Neural cell (in vitro differentiated cells): Measurements from ENCODE around the gene ZBTB40. TPM values are rescaled to one million over a fixed set of nuclear protein-coding genes. Genes with fewer than 3 reads are reported as not detected.

Experiments used
- H2AFZ ChIP-seq: fragments of 200-600, 300-800 bp; sonication (generic), shearing (Covaris generic); 2 replicates; pipeline ENCODE4 v1.6.0; 2014; ENCODE audit warnings: low read depth, mild to moderate bottlenecking, antibody characterized with exemption, low read length, moderate library complexity
- H3F3A ChIP-seq: fragments of 200-600 bp; shearing (Covaris generic); 2 replicates; pipeline ENCODE4 v1.6.1; 2016; ENCODE audit warnings: mild to moderate bottlenecking, moderate library complexity, mixed read lengths, antibody characterized with exemption, low read length; ENCODE audit not compliant: insufficient read depth, poor library complexity, severe bottlenecking
- H3K27ac ChIP-seq: fragments of 200-600, 300-800 bp; sonication (generic), shearing (Covaris generic); 2 replicates; pipeline ENCODE4 v1.5.1; 2014; ENCODE audit warnings: mild to moderate bottlenecking, low read length, moderate library complexity
- H3K27me3 ChIP-seq: fragments of 300-800, 200-600 bp; sonication (generic), shearing (Covaris generic); 2 replicates; pipeline ENCODE4 v1.6.0; 2014; ENCODE audit warnings: mild to moderate bottlenecking, low read depth, low read length, moderate library complexity; ENCODE audit not compliant: insufficient read depth
- H3K36me3 ChIP-seq: fragments of 300-800, 200-600 bp; sonication (generic), shearing (Covaris generic); 2 replicates; pipeline ENCODE4 v1.5.1; 2014; ENCODE audit warnings: mild to moderate bottlenecking, antibody characterized with exemption, low read length, moderate library complexity; ENCODE audit not compliant: insufficient read depth
- H3K4me2 ChIP-seq: fragments of 300-800, 200-600 bp; sonication (generic), shearing (Covaris generic); 2 replicates; pipeline ENCODE4 v1.6.0; 2014; ENCODE audit warnings: mild to moderate bottlenecking, low read length
- H3K4me3 ChIP-seq: fragments of 300-800, 200-600 bp; sonication (generic), shearing (Covaris generic); 2 replicates; pipeline ENCODE4 v1.5.1; 2014; ENCODE audit warnings: mild to moderate bottlenecking, low read length, moderate library complexity
- H3K79me2 ChIP-seq: fragments of 200-600 bp; shearing (Covaris generic); replicated peaks from 2 replicates; pipeline ENCODE4 v1.6.0; 2014; ENCODE audit warnings: mild to moderate bottlenecking, low read length, moderate library complexity; ENCODE audit not compliant: insufficient read depth
- H3K9ac ChIP-seq: fragments of 300-800, 200-600 bp; sonication (generic), shearing (Covaris generic); 2 replicates; pipeline ENCODE4 v1.6.1; 2016; ENCODE audit warnings: mild to moderate bottlenecking, low read length, mixed read lengths
- H3K9me2 ChIP-seq: fragments of 200-600 bp; shearing (Covaris generic); 2 replicates; pipeline ENCODE4 v1.6.1; 2016; ENCODE audit warnings: mild to moderate bottlenecking, low read length, mixed read lengths; ENCODE audit not compliant: insufficient read depth
- H3K9me3 ChIP-seq: fragments of 200-600, 300-800 bp; sonication (generic), shearing (Covaris generic); 2 replicates; pipeline ENCODE4 v1.6.1; 2016; ENCODE audit warnings: mild to moderate bottlenecking, mixed run types, low read length, moderate library complexity, mixed read lengths
- H4K20me1 ChIP-seq: fragments of 200-600 bp; shearing (Covaris generic); 2 replicates; pipeline ENCODE4 v1.6.1; 2016; ENCODE audit warnings: mild to moderate bottlenecking, mixed run types; ENCODE audit not compliant: insufficient read depth
- EP300 ChIP-seq: fragments of 450-650 bp; conservative IDR thresholded peaks from 2 replicates; pipeline ENCODE4 v1.6.1; 2014; ENCODE audit warnings: antibody characterized with exemption, mild to moderate bottlenecking, moderate library complexity; ENCODE audit not compliant: poor library complexity, severe bottlenecking
- EZH2 ChIP-seq: fragments of 200-600, 300-800 bp; shearing (Covaris generic), sonication (generic); IDR thresholded peaks from 2 replicates; pipeline ENCODE4 v1.6.1; 2014; ENCODE audit warnings: antibody characterized with exemption, low read length, borderline replicate concordance, mild to moderate bottlenecking; ENCODE audit not compliant: insufficient read depth, poor library complexity, severe bottlenecking
- MXI1 ChIP-seq: fragments of 450-650 bp; conservative IDR thresholded peaks from 2 replicates; pipeline ENCODE4 v1.6.1; 2014; ENCODE audit warnings: antibody characterized with exemption, mild to moderate bottlenecking; ENCODE audit not compliant: poor library complexity, severe bottlenecking
- POLR2AphosphoS5 ChIP-seq: IDR thresholded peaks from 2 replicates; pipeline ENCODE4 v1.6.1; 2012
- RAD21 ChIP-seq: fragments of 450-650 bp; conservative IDR thresholded peaks from 2 replicates; pipeline ENCODE4 v1.6.1; 2014; ENCODE audit warnings: antibody characterized with exemption, mild to moderate bottlenecking, moderate library complexity
- SMC3 ChIP-seq: fragments of 450-650 bp; conservative IDR thresholded peaks from 2 replicates; pipeline ENCODE4 v1.6.1; 2014; ENCODE audit warnings: antibody characterized with exemption, mild to moderate bottlenecking, moderate library complexity; ENCODE audit not compliant: poor library complexity
- TAF1 ChIP-seq: IDR thresholded peaks from 2 replicates; pipeline ENCODE4 v1.6.1; 2012; ENCODE audit warnings: low read depth
- polyA minus RNA-seq: library from RNA; depleted of rRNA, polyadenylated mRNA; stranded (reverse); fragments of >200 nt; gene quantifications from 2 replicates; pipeline ENCODE4 v1.2.3, GENCODE V29; 2014
- polyA plus RNA-seq: library from polyadenylated mRNA; depleted of rRNA; stranded (reverse); fragments of >200 nt; gene quantifications from 2 replicates; pipeline ENCODE4 v1.2.3, GENCODE V29; 2014
- TF ChIP-seq, protein P1 (sequence below): fragments of 450-650 bp; IDR thresholded peaks from 2 replicates; pipeline ENCODE4 v1.5.1; 2014; ENCODE audit warnings: antibody characterized with exemption, mild to moderate bottlenecking, moderate library complexity; ENCODE audit not compliant: poor library complexity, severe bottlenecking
- TF ChIP-seq, protein P2 (sequence below): IDR thresholded peaks from 2 replicates; pipeline ENCODE4 v1.6.1; 2012; ENCODE audit warnings: borderline replicate concordance

ZBTB40 gene
- 12.2 and 12.7 TPM in 2 replicates for polyA plus RNA-seq
- polyA minus RNA-seq, result 14.4 and 15.6 TPM in 2 replicates

- Histone ChIP-seq H3K27ac (peak within 1 kb of the TSS; percentile 91), H3K9ac (peak within 1 kb of the TSS; percentile 94), H3K4me2 (peak within 1 kb of the TSS; percentile 79), H3K4me3 (peak within 1 kb of the TSS; percentile 86), H2AFZ (peak within 1 kb of the TSS; percentile 77), H4K20me1 (no peaks in the 10 kb centered on the region), H3K79me2 (peaks cover 8% of the 10 kb centered on the region), H3K9me2 (no peaks in the 10 kb centered on the region), H3K27me3 (no peaks in the 10 kb centered on the region), H3K9me3 (no peaks in the 10 kb centered on the region), H3F3A (peaks cover 4% of the 10 kb centered on the region), H3K36me3 (no peaks in the 10 kb centered on the region)
- TF ChIP-seq POLR2AphosphoS5, result peak; percentile 89
- TF ChIP-seq MXI1, result peak; percentile 94
- no peak for TF ChIP-seq RAD21
- peak; percentile 51 for TF ChIP-seq TAF1
- peak; percentile 91 for TF ChIP-seq EP300
- TF ChIP-seq SMC3, result peak; percentile 27
Observed at GRCh38 chr1:22451702-22452480, at the start of gene ZBTB40. TSS of gene ZBTB40 (plus strand) at chr1:22451851. CDS start at chr1:22489949, 38,098 bp downstream.

DNA sequence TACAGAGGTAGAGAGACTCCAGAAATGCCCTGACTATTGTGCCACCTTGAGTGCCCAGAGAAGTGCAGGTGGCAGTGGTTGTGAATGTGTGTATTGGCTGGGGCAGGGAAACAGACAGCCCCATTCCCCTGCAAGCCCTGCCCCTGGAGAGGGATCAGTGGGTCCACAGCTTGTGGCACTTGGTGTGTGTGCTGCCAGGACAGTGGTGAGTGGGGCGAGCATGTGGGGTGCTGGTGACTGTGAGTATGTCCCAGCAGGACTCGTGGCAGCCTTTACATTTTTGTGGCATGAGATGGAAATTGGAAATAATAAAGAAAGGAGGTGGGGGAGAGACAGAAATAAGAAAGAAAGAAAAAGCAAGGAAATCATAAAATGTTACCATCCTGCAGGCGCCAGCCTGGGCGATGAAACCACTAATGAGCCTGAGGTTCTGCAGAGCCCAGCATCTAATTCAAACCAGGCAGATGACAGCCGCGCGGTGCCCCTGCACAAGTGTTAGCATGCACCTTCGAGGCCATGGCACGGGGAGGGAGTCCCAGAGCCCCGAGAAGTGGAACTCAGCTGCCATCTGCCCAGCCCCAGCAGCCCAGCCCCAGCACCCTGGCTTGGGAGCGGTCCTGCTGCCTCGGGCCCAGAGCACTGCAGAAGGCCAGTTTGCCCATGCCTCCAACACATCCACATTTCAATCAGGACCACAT, 49.1 kb upstream of the ZBTB40 start:
- Histone ChIP-seq H3K9ac (no peak overlapping the region), H3K4me2 (no peak overlapping the region), H3F3A (no peaks in the 10 kb centered on the region), H3K9me2 (no peaks in the 10 kb centered on the region), H3K36me3 (no peaks in the 10 kb centered on the region), H2AFZ (no peak overlapping the region), H3K4me3 (no peak overlapping the region), H4K20me1 (no peaks in the 10 kb centered on the region), H3K79me2 (no peaks in the 10 kb centered on the region), H3K9me3 (no peaks in the 10 kb centered on the region), H3K27me3 (no peaks in the 10 kb centered on the region), H3K27ac (no peak overlapping the region)
- TF ChIP-seq POLR2AphosphoS5 (no peak), MXI1 (no peak), TAF1 (no peak), EZH2 (no peak), SMC3 (no peak), EP300 (no peak), RAD21 (no peak)
- TF ChIP-seq, protein P1, sequence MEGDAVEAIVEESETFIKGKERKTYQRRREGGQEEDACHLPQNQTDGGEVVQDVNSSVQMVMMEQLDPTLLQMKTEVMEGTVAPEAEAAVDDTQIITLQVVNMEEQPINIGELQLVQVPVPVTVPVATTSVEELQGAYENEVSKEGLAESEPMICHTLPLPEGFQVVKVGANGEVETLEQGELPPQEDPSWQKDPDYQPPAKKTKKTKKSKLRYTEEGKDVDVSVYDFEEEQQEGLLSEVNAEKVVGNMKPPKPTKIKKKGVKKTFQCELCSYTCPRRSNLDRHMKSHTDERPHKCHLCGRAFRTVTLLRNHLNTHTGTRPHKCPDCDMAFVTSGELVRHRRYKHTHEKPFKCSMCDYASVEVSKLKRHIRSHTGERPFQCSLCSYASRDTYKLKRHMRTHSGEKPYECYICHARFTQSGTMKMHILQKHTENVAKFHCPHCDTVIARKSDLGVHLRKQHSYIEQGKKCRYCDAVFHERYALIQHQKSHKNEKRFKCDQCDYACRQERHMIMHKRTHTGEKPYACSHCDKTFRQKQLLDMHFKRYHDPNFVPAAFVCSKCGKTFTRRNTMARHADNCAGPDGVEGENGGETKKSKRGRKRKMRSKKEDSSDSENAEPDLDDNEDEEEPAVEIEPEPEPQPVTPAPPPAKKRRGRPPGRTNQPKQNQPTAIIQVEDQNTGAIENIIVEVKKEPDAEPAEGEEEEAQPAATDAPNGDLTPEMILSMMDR, result no peak

- Histone ChIP-seq H3K4me3 (no peak overlapping the region), H3K9ac (no peak overlapping the region), H3K4me2 (no peak overlapping the region), H3K9me2 (no peaks in the 10 kb centered on the region), H2AFZ (no peak overlapping the region), H3K27ac (no peak overlapping the region), H4K20me1 (no peaks in the 10 kb centered on the region), H3F3A (no peaks in the 10 kb centered on the region), H3K9me3 (no peaks in the 10 kb centered on the region), H3K27me3 (no peaks in the 10 kb centered on the region), H3K79me2 (no peaks in the 10 kb centered on the region), H3K36me3 (no peaks in the 10 kb centered on the region)
- TF ChIP-seq SMC3 (no peak), RAD21 (no peak), TAF1 (no peak), EP300 (no peak), EZH2 (no peak), POLR2AphosphoS5 (no peak), MXI1 (no peak)
- TF ChIP-seq, protein P1, result no peak
- TF ChIP-seq, protein P2, sequence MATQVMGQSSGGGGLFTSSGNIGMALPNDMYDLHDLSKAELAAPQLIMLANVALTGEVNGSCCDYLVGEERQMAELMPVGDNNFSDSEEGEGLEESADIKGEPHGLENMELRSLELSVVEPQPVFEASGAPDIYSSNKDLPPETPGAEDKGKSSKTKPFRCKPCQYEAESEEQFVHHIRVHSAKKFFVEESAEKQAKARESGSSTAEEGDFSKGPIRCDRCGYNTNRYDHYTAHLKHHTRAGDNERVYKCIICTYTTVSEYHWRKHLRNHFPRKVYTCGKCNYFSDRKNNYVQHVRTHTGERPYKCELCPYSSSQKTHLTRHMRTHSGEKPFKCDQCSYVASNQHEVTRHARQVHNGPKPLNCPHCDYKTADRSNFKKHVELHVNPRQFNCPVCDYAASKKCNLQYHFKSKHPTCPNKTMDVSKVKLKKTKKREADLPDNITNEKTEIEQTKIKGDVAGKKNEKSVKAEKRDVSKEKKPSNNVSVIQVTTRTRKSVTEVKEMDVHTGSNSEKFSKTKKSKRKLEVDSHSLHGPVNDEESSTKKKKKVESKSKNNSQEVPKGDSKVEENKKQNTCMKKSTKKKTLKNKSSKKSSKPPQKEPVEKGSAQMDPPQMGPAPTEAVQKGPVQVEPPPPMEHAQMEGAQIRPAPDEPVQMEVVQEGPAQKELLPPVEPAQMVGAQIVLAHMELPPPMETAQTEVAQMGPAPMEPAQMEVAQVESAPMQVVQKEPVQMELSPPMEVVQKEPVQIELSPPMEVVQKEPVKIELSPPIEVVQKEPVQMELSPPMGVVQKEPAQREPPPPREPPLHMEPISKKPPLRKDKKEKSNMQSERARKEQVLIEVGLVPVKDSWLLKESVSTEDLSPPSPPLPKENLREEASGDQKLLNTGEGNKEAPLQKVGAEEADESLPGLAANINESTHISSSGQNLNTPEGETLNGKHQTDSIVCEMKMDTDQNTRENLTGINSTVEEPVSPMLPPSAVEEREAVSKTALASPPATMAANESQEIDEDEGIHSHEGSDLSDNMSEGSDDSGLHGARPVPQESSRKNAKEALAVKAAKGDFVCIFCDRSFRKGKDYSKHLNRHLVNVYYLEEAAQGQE, result no peak
Observed at GRCh38 chr1:22404486-22404885, 47.2 kb upstream of the ZBTB40 start.
